Loucy (cell line): ENCODE data around the gene BRD4.

Experiments used
- CTCF ChIP-seq: fragments of 200-600 bp; sonication (generic); conservative IDR thresholded peaks from 2 replicates; pipeline ENCODE4 v1.5.1; 2014; ENCODE audit warnings: mild to moderate bottlenecking, antibody characterized with exemption, low read length
- EZH2phosphoT487 ChIP-seq: fragments of 200-600 bp; IDR thresholded peaks from 2 replicates; pipeline ENCODE4 v1.6.1; 2018; ENCODE audit warnings: antibody characterized with exemption, mild to moderate bottlenecking, moderate library complexity, borderline replicate concordance

DNA sequence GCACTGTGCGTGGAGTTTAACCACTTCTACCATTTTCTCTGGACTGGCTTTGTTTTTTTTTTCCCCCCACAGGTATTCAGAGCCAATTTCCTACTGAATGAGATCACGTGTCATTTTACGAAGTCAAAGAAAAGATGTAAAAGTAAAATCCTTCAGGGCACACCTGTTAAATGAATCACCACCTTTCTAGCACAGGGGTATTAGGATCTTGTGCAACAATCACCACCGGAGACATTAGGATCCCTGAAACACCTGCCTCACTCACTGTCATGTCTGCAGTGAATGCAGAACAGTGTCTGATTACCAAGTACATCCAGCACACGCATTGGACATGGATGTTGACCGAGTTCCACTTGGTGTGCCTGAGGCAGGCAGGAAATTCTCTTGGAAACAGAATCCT lies 17.2 kb downstream of the BRD4 start:
- TF ChIP-seq CTCF = no peak
- no peak for TF ChIP-seq EZH2phosphoT487
